Activated T-cell treated with anti-CD3 and anti-CD28 coated beads, Interleukin-2, amount 50 U/mL, for 1 hour (primary cell): ENCODE measurements around the gene PLEKHG2.

Experiments
- DNase-seq: peaks from one replicate; pipeline ENCODE4 v3.0.0-alpha.2; 2020

The PLEKHG2 gene

DNA sequence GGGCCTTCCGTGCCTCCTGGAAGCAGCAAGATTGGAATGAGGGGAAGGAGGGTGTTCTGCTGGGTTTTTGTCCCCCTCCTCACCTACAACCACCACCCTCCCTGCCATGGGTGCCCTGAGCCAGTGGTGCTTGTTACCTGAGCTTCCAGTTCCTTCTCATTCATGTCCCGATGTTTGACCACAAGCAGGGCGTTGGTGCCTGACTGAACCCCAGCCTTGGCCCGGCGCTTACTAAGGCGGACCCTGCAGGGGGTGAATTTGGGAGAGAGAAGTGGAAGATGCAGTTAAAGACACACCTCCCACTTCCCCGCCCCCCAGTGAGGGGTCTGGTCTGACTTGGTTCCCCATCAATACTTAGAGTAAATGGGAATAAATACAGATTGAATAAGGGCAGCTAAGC, 25.9 kb upstream of the PLEKHG2 start:
- no peak for DNase-seq

DNA sequence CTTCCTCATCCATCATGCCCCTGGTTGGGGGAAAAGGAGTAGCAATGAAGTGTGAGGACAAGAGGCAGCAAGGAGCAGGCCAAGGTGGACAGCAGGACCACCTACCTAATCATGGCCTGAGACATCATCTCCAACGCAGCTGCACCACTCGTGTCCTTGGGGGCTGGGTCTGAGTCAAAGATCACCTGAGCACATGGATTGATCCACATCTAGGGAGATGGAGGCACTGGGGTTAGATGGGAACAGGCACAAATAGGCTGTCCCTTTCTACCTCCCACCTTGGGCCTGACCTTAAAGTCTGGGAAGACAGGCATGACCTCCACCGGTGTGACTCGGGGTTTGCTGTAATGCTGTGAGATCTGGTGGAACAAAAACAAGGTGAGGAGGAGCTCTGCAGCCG, 23.8 kb upstream of the PLEKHG2 start:
- DNase-seq = no peak

DNA sequence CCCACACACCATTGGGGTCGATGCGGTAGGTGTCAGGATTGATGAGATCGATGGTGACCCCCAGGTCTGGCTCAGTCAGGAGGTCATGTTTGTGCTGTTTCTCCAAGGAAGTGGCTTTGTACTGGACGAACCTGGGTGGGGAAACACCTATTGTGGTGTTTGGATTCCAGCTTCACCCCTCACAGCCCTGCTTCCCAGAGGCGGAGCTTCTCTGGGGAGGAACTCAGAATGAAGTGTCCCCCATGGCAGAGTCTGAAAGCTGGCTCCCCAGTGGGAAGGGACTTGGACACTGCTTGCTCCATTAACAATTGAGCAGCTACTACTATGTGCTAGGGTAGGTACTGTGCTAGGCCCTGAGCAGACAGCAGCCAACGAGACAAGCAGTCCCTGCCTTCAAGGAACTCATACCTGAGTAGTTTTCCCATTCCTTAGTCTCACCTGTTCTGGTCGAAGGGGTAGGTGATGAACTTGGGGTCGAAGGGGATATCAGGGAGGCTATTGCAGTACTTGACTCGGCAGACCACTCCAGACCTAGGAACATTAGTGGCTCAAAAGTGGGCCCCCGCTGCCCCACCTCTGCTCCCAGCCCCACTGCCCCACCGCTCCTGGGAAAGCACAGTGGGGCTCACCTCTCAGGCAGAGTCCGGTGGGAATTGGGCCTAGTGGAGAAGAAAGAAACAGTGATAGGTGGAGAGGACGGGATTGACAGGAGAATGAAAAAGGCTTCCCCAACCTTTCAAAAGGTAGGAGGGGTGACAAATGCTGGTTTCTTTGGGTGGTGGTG, 22.6 kb upstream of the PLEKHG2 start:
- DNase-seq = no peak

DNA sequence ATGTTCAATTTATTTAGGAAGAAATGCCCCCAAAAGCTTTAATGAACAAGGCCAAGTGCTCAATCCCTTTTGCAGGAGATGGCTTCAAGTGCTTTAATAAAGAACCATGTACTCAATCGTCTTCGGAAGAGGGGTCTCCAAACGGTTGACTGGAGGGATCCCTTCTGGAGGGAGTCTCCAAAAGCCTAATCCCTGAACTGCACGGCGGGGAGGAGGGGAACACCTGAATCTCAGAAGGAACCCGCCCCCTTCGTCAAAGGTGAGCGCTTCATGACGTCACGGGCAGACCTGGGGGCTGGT, 22.1 kb upstream of the PLEKHG2 start:
- no peak for DNase-seq

DNA sequence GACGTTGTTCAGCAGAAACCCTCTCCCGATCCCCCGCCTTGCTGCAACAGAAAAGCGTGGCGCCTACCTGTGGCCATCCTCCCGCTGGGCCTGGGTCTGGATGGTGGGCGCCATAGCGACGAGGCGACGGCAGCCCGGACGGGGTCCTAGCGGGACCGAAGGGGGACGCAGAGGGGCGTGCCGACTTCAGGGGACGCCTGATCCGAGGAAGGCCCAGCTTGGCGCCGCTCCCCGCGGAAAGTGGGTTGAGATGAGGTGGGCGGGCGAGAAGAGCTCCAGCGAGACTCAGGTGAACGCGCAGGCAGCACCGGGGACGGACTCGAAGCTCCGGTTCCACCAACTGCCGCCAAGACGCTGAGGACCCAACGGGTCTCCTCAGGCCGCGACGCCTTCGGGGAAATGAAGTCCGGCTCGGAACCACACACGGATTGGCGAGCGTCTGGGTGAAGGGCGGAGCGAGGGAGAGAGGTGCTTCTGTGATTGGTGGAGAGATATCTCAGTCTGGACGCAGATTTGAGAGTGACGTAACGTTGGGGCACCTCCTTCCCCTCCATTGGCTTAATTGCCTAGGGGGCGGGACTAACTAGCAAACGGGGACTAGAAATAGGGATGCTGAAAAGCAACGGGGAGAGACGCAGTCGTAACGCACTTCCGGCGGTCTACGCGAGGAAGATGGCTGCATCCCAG, 21.6 kb upstream of the PLEKHG2 start, which contains the start of the genes MED29 and PAF1:
Gene MED29 (plus strand): TSS at position 628 of the 687 bp plus-strand sequence. CDS start 45 bp downstream, at position 673.
Gene PAF1 (minus strand): TSS at position 356 of the 687 bp plus-strand sequence. CDS start 242 bp downstream, at position 114.
- DNase-seq = peak; percentile 90

DNA sequence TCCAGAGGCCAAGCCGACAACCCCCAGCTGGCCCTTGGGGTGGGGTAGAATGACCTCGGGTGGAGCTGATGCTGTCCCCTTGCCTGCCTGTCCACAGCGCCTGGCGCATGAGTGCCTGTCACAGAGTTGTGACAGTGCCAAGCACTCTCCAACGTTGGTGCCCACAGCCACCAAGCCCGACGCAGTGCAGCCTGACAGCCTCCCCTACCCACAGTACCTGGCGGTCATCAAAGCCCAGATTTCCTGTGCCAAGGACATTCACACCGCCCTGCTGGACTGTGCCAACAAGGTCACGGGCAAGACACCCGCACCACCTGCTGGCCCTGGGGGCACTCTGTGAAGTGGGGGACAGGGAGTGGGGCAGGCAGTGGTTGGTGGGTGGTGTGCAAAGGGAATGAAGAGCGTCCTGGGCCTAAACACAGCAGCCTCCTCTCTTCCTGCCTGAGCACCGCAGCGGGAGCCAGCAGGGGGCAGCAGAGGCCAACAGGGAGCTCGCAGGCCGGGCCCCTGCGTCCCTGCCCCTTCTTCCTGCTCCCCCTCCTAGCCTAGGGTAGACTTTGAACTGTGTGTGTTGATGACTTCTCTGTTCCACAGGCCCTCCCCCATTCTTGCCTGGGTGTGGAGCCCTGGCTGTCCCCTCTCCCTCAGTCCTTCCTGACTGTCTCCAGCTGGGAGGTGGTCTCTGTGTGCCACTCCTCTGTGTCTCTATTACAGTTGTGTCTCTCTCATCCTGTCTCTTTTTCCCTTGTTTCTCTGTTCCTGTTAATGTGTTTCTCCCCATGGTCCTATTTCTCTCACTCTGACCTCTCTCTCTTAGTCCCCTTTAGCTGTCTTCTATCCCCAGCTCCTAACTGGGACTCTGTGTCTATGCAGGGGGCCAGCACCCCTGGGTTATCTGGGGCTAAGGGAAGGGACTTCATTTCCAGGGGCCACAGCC, 14.8 kb upstream of the PLEKHG2 start:
- DNase-seq = peak; percentile 97

DNA sequence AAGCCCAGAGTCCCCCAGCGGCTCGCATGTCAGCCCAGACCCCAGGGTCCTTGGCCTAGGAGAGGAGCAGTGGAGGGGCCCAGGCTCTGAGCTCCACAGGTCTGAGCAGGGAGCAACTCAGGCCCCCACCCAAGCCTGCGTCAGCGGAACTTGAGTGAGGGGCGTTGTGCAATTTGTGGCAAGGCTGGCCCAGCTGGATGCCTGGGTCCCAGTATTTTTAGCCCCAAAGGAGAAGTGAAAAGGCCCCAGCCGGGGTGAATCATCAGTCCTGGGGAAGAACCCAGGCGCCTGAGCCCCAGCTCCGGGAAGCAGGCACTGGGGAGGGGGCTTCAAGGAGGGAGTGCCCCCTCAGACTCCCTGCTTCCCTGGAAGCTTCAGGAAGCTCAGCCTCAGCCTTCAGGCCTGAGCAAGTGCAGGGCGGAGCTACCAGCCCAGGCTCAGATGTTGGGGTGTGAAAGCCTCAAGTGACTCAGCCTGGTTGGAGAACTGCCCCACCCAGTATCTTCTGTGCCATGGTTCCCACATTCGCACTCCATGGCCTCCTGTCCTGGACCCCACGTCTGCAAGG, 14.1 kb upstream of the PLEKHG2 start:
- DNase-seq = peak; percentile 68

DNA sequence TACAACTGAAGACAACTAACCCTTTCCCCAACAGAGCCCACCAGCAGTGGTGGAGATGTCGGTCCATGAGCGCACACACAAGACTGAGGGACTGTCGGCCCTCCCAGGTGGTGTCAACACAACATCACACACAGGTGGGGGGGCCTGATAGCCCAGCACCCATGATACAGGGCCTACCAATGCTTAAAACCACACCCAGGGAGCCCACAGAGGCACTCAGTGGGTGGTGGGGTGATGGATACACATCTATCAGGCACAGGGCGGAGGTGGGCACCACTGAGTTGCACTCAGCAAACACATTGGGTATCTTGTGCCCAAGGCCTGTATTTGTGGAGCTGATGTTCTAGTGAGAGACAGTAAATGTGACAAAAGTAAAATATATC, 12.8 kb upstream of the PLEKHG2 start:
- no peak for DNase-seq

DNA sequence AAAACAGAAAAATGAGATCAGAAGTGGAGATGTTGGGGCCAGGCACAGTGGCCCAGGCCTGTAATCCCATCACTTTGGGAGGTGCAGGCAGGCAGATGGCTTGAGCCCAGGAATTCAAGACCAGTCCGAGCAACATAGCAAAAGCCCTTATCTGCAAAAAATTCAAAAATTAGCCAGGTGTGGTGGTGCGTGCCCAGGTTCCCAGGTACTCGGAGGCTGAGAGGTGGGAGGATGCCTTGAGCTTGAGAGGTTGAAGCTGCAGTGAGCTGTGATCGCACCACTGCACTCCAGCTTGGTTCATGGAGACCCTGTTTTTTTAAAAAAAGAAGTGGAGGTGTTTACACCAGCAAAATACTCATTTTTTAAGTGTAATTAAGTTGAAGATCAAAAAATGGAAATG, 12.4 kb upstream of the PLEKHG2 start:
- DNase-seq = no peak

DNA sequence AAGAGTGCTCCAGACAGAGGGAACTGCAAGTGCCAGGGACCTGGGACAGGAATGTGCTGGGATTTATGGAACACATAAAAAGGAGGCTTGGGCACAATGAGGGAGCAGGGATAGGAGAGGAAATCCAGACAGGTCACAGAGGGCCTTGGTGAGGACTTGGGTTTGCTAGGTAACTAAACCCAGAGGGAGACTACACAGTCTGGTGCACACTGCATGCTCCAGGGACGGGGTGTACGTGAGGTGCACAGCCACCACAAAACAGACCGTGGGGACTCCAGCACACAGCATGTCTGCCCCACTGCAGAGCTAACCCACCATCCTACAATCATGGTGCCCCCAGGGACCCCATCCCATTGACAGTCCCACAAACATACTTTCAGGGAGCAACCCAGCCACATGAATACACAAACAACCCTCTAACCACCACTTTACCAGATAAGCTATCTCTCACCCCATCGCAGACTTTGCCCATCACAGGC, 11.4 kb upstream of the PLEKHG2 start:
- DNase-seq = no peak

DNA sequence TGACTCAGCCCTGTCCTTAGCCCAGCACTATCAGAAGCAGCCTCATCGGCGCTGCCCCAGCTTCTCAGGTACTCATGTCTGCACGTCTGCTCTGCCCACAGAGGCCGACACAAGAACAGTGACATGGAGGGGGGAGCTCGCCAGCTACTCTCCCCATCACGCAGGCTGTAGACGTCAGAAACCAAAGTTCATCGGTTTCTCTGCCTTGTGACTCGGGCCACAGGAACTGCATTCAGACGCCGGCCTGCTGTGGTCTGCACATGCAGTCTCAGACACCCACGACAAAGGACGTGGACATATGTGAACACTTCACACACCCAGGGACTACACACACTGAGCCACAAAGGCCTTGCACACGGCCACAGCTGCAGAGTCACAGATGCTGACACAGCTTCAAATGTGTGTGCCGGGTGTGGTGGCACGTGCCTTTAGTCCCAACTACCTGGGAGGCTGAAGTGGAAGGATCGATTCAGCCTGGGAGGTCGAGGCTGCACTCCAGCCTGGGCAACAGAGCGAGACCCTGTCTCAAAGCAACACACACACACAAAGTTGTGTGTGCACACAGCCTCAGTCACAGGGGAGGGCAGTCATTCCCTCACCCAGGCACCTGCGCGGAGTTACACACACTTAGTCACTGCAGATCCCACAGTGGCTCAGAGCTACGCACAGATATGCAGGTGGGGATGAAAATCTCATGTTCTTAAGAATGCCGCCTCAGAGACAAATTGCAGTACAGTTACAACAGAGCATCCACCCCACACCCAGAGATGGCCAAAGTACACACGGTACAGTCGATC, 10.7 kb upstream of the PLEKHG2 start:
- DNase-seq = peak; percentile 85

DNA sequence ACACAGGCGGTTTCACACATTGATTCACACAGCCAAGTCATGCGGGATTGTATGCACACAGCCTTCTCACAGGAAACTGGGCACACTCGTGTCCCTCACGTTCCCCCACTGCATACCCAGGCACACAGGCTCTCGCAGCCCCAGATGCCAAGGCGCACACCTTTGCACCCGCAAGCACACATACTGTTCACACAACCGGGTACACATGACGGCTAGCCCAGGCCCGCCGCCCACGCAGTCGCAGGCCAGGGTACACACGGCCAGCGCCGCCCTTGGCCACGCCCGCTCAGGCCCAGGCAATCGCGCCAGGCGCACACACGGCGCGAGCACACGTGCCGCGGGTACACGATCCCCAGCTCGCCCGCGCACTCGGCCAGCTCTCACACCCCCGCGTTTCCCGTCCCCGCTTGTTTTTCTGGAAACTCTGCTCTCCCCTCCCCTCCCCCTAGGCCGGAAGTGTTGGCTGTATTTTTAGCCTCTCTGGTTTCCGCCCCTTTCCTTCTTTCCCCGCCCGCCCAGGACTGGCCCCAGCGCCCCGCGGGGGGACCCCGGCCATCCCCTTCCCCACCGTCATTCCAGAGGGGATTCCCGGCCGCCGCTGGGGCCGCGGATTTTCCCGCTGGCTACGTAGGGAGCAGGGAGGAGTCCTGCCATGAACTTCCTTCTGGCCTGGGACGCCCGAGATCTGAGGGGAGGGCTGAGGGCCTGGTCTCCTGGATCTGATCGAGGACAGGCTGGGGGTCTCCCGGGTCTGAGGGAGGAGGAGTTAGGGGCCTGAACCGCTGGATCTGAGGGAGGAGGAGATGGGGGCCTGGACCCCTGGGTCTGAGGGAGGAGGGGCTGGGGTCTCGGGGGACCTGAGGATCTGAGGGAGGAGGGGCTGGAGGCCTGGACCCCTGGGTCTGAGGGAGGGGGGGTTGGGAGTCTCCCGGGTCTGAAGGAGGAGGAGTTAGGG, 9.8 kb upstream of the PLEKHG2 start:
- peak; percentile 80 for DNase-seq

DNA sequence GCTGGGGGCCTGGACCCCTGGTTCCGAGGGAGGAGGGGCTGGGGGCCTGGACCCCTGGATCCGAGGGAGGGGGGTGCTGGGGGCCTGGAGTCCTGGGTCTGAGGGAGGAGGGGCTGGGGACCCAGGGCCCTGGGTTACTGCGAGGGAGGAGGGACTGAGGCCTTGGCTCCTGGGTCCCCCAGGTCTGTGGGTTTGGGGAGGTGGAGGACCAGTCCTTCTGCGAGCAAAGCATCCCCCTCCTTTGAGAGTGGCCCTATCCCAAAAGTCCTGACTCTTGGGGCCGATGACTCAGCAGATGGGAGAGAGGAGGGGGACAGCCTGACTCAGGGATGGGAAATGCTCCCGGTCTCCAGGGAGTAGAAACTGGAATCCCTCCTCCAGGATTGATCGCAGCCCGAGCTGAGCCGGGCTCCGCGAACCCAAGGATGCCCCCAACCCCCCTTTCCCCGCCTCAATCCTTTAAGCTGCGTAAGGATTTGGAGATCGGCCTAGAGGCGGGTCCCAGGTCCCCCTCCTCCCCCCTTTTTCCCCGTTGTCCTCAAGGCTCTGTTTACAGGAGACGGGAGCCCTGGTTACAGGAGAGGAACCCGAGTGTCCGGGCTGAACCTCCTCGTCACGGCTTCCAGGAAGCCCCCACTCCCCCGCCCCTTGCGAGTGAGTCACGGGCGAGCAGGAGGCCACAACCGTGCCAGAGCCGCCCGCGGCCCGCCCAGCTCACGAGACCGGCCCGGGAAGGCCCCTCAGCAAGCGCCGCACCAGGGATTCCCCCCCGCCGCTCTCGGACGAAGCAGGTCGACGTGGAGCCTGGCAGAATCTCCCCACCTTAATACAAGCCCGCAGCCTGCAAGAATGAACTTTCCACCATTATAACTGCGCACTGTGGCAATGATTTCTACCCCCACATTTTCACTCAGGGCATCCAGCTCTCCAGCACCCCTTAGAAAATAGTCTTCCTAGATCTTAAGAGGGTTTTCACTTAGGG, 8.8 kb upstream of the PLEKHG2 start:
- peak; percentile 97 for DNase-seq

DNA sequence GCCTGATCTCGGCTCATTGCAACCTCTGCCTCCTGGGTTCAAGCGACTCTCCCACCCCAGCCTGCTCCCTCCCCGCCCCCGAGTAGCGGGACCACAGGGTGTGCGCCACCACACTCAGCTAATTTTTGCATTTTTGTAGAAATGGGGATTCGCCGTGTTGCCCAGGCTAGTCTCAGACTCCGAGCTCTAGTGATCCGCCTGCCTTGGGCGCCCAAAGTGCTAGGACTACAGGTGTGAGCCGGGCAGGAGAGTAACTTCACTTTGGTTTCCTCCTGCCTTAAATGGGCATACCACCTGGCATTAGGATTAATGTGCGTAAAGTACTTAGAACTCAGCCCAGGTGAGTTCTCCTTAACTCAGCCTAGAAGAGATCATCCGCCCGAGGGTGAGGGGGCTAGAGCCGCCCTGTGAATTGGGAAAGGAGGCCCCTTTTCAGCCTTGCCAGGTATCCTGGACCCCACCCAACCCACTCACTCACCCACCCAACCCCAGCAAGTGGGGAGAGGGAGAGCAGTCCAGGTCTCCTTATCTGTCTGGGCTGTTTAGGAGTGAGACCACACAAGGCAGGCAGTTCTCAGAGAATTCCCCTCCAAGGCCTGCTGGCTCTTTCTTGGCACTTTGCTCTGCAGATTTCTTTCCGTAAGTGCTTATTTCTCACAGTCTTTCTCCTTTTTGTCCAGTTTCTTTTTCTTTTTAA, 7.1 kb upstream of the PLEKHG2 start:
- peak; percentile 52 for DNase-seq

DNA sequence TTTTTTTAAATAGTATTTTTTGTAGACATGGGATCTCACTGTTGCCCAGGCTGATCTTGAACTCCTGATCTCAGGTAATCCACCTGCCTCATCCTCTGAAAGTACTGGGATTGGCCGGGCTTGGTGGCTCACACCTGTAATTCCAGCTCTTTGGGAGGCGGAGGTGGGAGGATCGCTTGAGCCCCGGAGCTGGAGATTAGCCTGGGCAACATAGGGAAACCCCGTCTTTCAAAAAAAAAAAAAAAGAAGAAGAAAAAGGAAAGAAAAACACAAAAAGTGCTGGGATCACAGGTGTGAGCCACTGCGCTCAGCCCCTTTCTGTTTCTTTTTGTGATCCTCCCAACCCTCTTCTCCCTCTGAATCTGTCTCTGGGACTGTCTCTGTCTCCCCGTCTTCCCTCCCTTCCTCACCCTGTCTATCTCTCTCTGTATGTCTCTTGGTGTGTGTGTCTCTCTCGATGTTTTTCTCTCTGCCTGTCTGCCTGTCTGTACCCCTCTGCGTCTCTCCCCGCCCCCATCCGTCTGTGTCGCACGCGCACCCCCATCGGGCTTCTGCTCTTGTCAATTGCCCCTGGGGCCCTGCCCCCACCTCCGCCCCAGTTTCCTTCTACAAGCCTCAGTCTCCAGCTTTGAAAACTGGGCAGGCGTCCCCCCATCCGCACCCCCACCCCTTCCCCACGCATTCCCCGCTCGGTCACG, 6.4 kb upstream of the PLEKHG2 start:
- DNase-seq = peak; percentile 90

DNA sequence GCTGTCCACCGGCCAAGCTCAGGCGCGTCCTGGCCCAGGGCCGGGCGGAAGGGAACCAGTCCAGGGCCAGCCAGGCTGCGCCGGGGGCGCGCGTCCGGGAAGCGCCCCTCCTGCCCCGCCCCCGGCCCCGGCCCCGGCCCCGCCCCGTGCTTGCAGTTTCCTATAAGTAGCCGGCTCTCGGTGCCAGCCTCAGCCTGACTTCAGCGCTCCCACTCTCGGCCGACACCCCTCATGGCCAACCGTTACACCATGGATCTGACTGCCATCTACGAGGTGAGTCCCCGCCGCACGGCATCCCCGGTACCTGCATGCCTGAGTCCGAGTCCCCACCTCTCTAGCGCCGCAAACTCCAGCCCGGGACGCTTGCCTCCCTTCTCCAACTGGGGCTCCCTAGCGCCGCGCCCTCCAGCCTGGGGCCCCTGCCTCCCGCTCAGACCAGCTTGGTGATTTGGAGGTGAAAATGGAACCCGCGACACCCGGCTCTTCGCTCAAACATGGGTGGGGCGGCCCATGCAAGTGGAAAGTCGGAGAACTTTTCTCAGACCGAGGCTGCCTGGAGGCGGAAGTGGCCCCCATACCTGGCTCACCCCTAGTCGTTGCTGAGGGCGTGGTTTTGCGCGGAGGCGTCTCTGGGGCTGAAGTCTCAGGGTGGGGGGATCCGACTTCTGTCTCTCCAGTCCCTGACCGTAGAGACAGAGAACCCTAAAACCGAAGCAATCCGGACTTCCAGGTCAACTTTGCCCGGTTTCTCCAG, 5.6 kb upstream of the PLEKHG2 start, which contains the start of gene ZFP36:
Gene ZFP36 (plus strand): TSS at position 192 of the 754 bp plus-strand sequence. CDS start 58 bp downstream, at position 250.
- peak; percentile 92 for DNase-seq

DNA sequence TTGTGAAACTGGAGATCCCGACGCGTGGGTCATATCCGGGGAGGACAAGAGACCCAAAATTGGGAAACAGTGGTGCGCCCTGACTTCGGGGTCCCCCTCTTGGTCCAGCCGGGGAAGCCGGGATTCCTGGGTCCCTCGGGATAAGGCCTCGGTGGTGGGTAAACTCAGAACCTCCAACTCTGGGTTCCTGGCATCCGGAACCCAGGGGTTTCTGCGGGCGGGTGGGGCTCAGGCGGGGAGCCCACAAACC, 5.1 kb upstream of the PLEKHG2 start:
- DNase-seq = no peak
